G401 (cell line): Measurements from ENCODE around the gene FMN1. TPM values are rescaled to one million over a fixed set of nuclear protein-coding genes. Genes with fewer than 3 reads are reported as not detected.

ENCODE experiments used
- DNase-seq: peaks from one replicate; pipeline ENCODE4 v3.0.0-alpha.2; 2015; ENCODE audit warnings: low spot score
- in situ Hi-C: cut with HindIII; loops from 2 replicates; pipeline ENCODE4 v1.10.0; 2016; ENCODE audit warnings: low sequenced_read_pairs, mixed read lengths
- total RNA-seq: library from RNA; depleted of rRNA; stranded (reverse); fragments of >200 nt; shearing (Covaris generic); gene quantifications from 2 replicates; pipeline ENCODE4 v1.2.3, GENCODE V29; 2014

The FMN1 gene
- total RNA-seq, 1 experiment from 2014 or later = not detected

- DNase-seq = peak; percentile 4
- in situ Hi-C loops = no loop called here
These were observed 7.1 kb upstream of the FMN1 start for GRCh38 chr15:33201491-33202231.

- DNase-seq = no peak
- in situ Hi-C loops = no loop called here
These were observed 6.4 kb upstream of the FMN1 start for GRCh38 chr15:33200903-33201302.

- in situ Hi-C loops = no loop called here
These were observed 5.9 kb upstream of the FMN1 start for GRCh38 chr15:33200444-33200843.

GRCh38 chr15:33198541-33198940, 4.0 kb upstream of the FMN1 start:
- in situ Hi-C loops = no loop called here
- no peak for DNase-seq

More at GRCh38 chr15:33200444-33200843, 5.9 kb upstream of the FMN1 start:
- DNase-seq = no peak

- in situ Hi-C loops = no loop called here
- no peak for DNase-seq
These were observed 3.1 kb upstream of the FMN1 start for GRCh38 chr15:33197636-33198035.

GRCh38 chr15:33194237-33194636, 277 bp downstream of the FMN1 start:
- DNase-seq = no peak
- in situ Hi-C loops = no loop called here

- DNase-seq = no peak
- in situ Hi-C loops = no loop called here
These were observed 2.9 kb downstream of the FMN1 start for GRCh38 chr15:33191591-33191990.

- in situ Hi-C loops = no loop called here
- no peak for DNase-seq
These were observed 4.0 kb downstream of the FMN1 start for GRCh38 chr15:33190539-33190938.

- DNase-seq = no peak
- in situ Hi-C loops = no loop called here
These were observed 5.8 kb downstream of the FMN1 start for GRCh38 chr15:33188641-33189257.

- DNase-seq = no peak
- in situ Hi-C loops = no loop called here
These were observed 6.4 kb downstream of the FMN1 start for GRCh38 chr15:33188159-33188558.

- in situ Hi-C loops = no loop called here
- no peak for DNase-seq
These were observed 11.2 kb downstream of the FMN1 start for GRCh38 chr15:33183334-33183733.

- no peak for DNase-seq
- in situ Hi-C loops = no loop called here
These were observed 11.6 kb downstream of the FMN1 start for GRCh38 chr15:33182926-33183325.

- in situ Hi-C loops = no loop called here
- DNase-seq = no peak
These were observed 12.1 kb downstream of the FMN1 start for GRCh38 chr15:33182278-33182905.

GRCh38 chr15:33179874-33180273, 14.6 kb downstream of the FMN1 start:
- DNase-seq = no peak
- in situ Hi-C loops = no loop called here

- in situ Hi-C loops = no loop called here
- no peak for DNase-seq
These were observed 23.3 kb downstream of the FMN1 start for GRCh38 chr15:33171202-33171601.

- in situ Hi-C loops = no loop called here
- DNase-seq = no peak
These were observed 24.9 kb downstream of the FMN1 start for GRCh38 chr15:33169625-33170024.

GRCh38 chr15:33168444-33168843, 26.1 kb downstream of the FMN1 start:
- in situ Hi-C loops = no loop called here
- DNase-seq = no peak

- in situ Hi-C loops = no loop called here
- no peak for DNase-seq
These were observed 30.7 kb downstream of the FMN1 start for GRCh38 chr15:33163816-33164215.

- no peak for DNase-seq
- in situ Hi-C loops = no loop called here
These were observed 33.3 kb downstream of the FMN1 start for GRCh38 chr15:33161209-33161608.

GRCh38 chr15:33160581-33161165, 33.8 kb downstream of the FMN1 start:
- in situ Hi-C loops = no loop called here
- DNase-seq = no peak
